ENCODE results near the gene OR52N5. TPM values are rescaled to one million over a fixed set of nuclear protein-coding genes. Genes with fewer than 3 reads are reported as not detected.
A peak's percentile ranks its signal among the peaks of the same experiment; 100 is the strongest.

OR52N5 gene
- total and polyA plus RNA-seq, 4 experiments from 2014 or later: not detected

- Histone ChIP-seq H3K36me3 (ENCODE audit: insufficient read depth, low read length) (no peaks in the 10 kb centered on the region), H3K4me3 (ENCODE audit: low read length in 2 of 2) (no peak overlapping the region), H3K4me1 (ENCODE audit: insufficient read depth, low read length) (no peaks in the 10 kb centered on the region), H3K27ac (ENCODE audit: low read depth, low read length) (no peak overlapping the region), H3K27me3 (ENCODE audit: insufficient read depth, low read length) (no peaks in the 10 kb centered on the region), H3K9me3 (ENCODE audit: control insufficient read depth in 1 of 2, low read length in 2 of 2) (no peaks in the 10 kb centered on the region)
- H3K9me3 Mint-ChIP-seq: peaks cover 0 to 5% (median 1%) of the 10 kb centered on the region in 8 donors
- intact Hi-C loops (cut with micrococcal nuclease): no loop called here
- H3K27ac Mint-ChIP-seq: no peak overlapping the region
- H3K4me3 Mint-ChIP-seq: no peak overlapping the region
- no peak for DNase-seq
- peaks cover 1 to 2% of the 10 kb centered on the region in 2 donors for H3K36me3 Mint-ChIP-seq
- H3K27me3 Mint-ChIP-seq: peaks cover 1 to 2% of the 10 kb centered on the region in 2 donors
- H3K4me1 Mint-ChIP-seq: no peaks in the 10 kb centered on the region
- ChIA-PET POLR2A (ENCODE audit: partially characterized antibody) (no interaction called here), CTCF (ENCODE audit: partially characterized antibody) (no interaction called here)
Measured at GRCh38 chr11:5749836-5750235, 33.3 kb downstream of the OR52N5 start.

GRCh38 chr11:5746614-5747013, 36.5 kb downstream of the OR52N5 start:
- no peak overlapping the region for H3K4me3 ChIP-seq (ENCODE audit: low read length in 2 of 2)
- intact Hi-C loops (cut with micrococcal nuclease): no loop called here
- H3K4me1 Mint-ChIP-seq: no peaks in the 10 kb centered on the region
- POLR2A ChIA-PET (ENCODE audit: partially characterized antibody): no interaction called here
- H3K9me3 Mint-ChIP-seq: peaks cover 0 to 30% (median 18%) of the 10 kb centered on the region in 8 donors
- peaks cover 0 to 6% of the 10 kb centered on the region in 2 donors for H3K27me3 Mint-ChIP-seq
- H3K27me3 ChIP-seq (ENCODE audit: insufficient read depth, low read length): no peaks in the 10 kb centered on the region
- H3K36me3 ChIP-seq (ENCODE audit: insufficient read depth, low read length): no peaks in the 10 kb centered on the region
- H3K36me3 Mint-ChIP-seq: peaks cover 7 to 15% of the 10 kb centered on the region in 2 donors
- H3K4me3 Mint-ChIP-seq: no peak overlapping the region
- H3K27ac ChIP-seq (ENCODE audit: low read depth, low read length): no peak overlapping the region
- CTCF ChIA-PET (ENCODE audit: partially characterized antibody): no interaction called here
- H3K27ac Mint-ChIP-seq: no peak overlapping the region
- no peaks in the 10 kb centered on the region for H3K4me1 ChIP-seq (ENCODE audit: insufficient read depth, low read length)
- H3K9me3 ChIP-seq (ENCODE audit: control insufficient read depth in 1 of 2, low read length in 2 of 2): peaks cover 0 to 5% of the 10 kb centered on the region in 2 donors
- no peak for DNase-seq

- Histone ChIP-seq H3K9me3 (ENCODE audit: control insufficient read depth in 1 of 2, low read length in 2 of 2) (peaks cover 0 to 5% of the 10 kb centered on the region in 2 donors), H3K36me3 (ENCODE audit: insufficient read depth, low read length) (no peaks in the 10 kb centered on the region), H3K4me1 (ENCODE audit: insufficient read depth, low read length) (no peaks in the 10 kb centered on the region), H3K4me3 (ENCODE audit: low read length in 2 of 2) (no peak overlapping the region), H3K27ac (ENCODE audit: low read depth, low read length) (no peak overlapping the region), H3K27me3 (ENCODE audit: insufficient read depth, low read length) (no peaks in the 10 kb centered on the region)
- Mint-ChIP-seq H3K27ac (no peak overlapping the region), H3K4me1 (no peaks in the 10 kb centered on the region), H3K27me3 (peaks cover 2% of the 10 kb centered on the region in 2 donors), H3K9me3 (peaks cover 0 to 36% (median 25%) of the 10 kb centered on the region in 8 donors), H3K36me3 (peaks cover 24 to 32% of the 10 kb centered on the region in 2 donors), H3K4me3 (no peak overlapping the region)
- ChIA-PET POLR2A (ENCODE audit: partially characterized antibody) (no interaction called here), CTCF (ENCODE audit: partially characterized antibody) (interaction anchor here (1.2 kb wide), 1 partner anchor 53 kb away, joined by 4 read pairs; the partner anchor contains the start of gene TRIM5)
- intact Hi-C loops (cut with micrococcal nuclease): no loop called here
- DNase-seq: no peak
Measured at GRCh38 chr11:5738431-5738830, 44.7 kb downstream of the OR52N5 start.

- Histone ChIP-seq H3K4me1 (ENCODE audit: insufficient read depth, low read length) (no peaks in the 10 kb centered on the region), H3K27me3 (ENCODE audit: insufficient read depth, low read length) (no peaks in the 10 kb centered on the region), H3K9me3 (ENCODE audit: control insufficient read depth in 1 of 2, low read length in 2 of 2) (peaks cover 0 to 5% of the 10 kb centered on the region in 2 donors), H3K4me3 (ENCODE audit: low read length in 2 of 2) (no peak overlapping the region), H3K36me3 (ENCODE audit: insufficient read depth, low read length) (no peaks in the 10 kb centered on the region), H3K27ac (ENCODE audit: low read depth, low read length) (no peak overlapping the region)
- H3K36me3 Mint-ChIP-seq: peaks cover 22 to 26% of the 10 kb centered on the region in 2 donors
- CTCF ChIA-PET (ENCODE audit: partially characterized antibody): interaction anchor here (0.7 to 1.2 kb wide), 2 partner anchors 10 to 53 kb away, joined by 3 to 4 read pairs; partner anchors contain the start of gene TRIM5
- no peak overlapping the region for H3K4me3 Mint-ChIP-seq
- POLR2A ChIA-PET (ENCODE audit: partially characterized antibody): no interaction called here
- H3K27ac Mint-ChIP-seq: peak overlapping the region in 1 of 7 donors; percentile 38
- DNase-seq: no peak
- H3K9me3 Mint-ChIP-seq: peaks cover 0 to 33% (median 23%) of the 10 kb centered on the region in 8 donors
- peaks cover 2% of the 10 kb centered on the region in 2 donors for H3K27me3 Mint-ChIP-seq
- no peaks in the 10 kb centered on the region for H3K4me1 Mint-ChIP-seq
- intact Hi-C loops (cut with micrococcal nuclease): no loop called here
Measured at GRCh38 chr11:5737670-5738392, 45.3 kb downstream of the OR52N5 start.

GRCh38 chr11:5737091-5737490, 46.1 kb downstream of the OR52N5 start:
- Histone ChIP-seq H3K4me3 (ENCODE audit: low read length in 2 of 2) (no peak overlapping the region), H3K9me3 (ENCODE audit: control insufficient read depth in 1 of 2, low read length in 2 of 2) (peaks cover 0 to under 1% of the 10 kb centered on the region in 2 donors), H3K27me3 (ENCODE audit: insufficient read depth, low read length) (no peaks in the 10 kb centered on the region), H3K36me3 (ENCODE audit: insufficient read depth, low read length) (no peaks in the 10 kb centered on the region), H3K4me1 (ENCODE audit: insufficient read depth, low read length) (no peaks in the 10 kb centered on the region), H3K27ac (ENCODE audit: low read depth, low read length) (no peak overlapping the region)
- Mint-ChIP-seq H3K9me3 (peaks cover 0 to 26% (median 16%) of the 10 kb centered on the region in 8 donors), H3K4me3 (no peak overlapping the region), H3K27ac (no peak overlapping the region), H3K4me1 (no peaks in the 10 kb centered on the region), H3K27me3 (peaks cover 0 to 2% of the 10 kb centered on the region in 2 donors), H3K36me3 (peaks cover 19 to 21% of the 10 kb centered on the region in 2 donors)
- no peak for DNase-seq
- POLR2A ChIA-PET (ENCODE audit: partially characterized antibody): no interaction called here
- intact Hi-C loops (cut with micrococcal nuclease): no loop called here
- CTCF ChIA-PET (ENCODE audit: partially characterized antibody): interaction anchor here (0.7 kb wide), 1 partner anchor 9 kb away, joined by 3 read pairs; no protein-coding TSS in a partner anchor

- Mint-ChIP-seq H3K9me3 (peaks cover 0 to 19% (median 9%) of the 10 kb centered on the region in 8 donors), H3K27ac (no peak within 1 kb of the TSS)
- intact Hi-C loops (cut with micrococcal nuclease): no loop called here
Measured at GRCh38 chr11:5736396-5736795, 46.8 kb downstream of the OR52N5 start, which contains the start of gene OR56B1. Gene OR56B1, plus strand, starts transcription at chr11:5736448. Its CDS starts 69 bp downstream, at chr11:5736517.

GRCh38 chr11:5727691-5728090, 55.5 kb downstream of the OR52N5 start:
- H3K9me3 Mint-ChIP-seq: peaks cover 0 to 3% (median 0%) of the 10 kb centered on the region in 8 donors

More at GRCh38 chr11:5736396-5736795, 46.8 kb downstream of the OR52N5 start, which contains the start of gene OR56B1:
- Histone ChIP-seq H3K27ac (ENCODE audit: low read depth, low read length) (no peak within 1 kb of the TSS), H3K36me3 (ENCODE audit: insufficient read depth, low read length) (no peaks in the 10 kb centered on the region), H3K9me3 (ENCODE audit: control insufficient read depth in 1 of 2, low read length in 2 of 2) (no peaks in the 10 kb centered on the region), H3K4me1 (ENCODE audit: insufficient read depth, low read length) (no peaks in the 10 kb centered on the region), H3K27me3 (ENCODE audit: insufficient read depth, low read length) (no peaks in the 10 kb centered on the region), H3K4me3 (ENCODE audit: low read length in 2 of 2) (no peak within 1 kb of the TSS)
- H3K4me3 Mint-ChIP-seq: no peak within 1 kb of the TSS
- H3K4me1 Mint-ChIP-seq: no peaks in the 10 kb centered on the region
- no peak for DNase-seq
- H3K27me3 Mint-ChIP-seq: peaks cover 0 to 2% of the 10 kb centered on the region in 2 donors
- CTCF ChIA-PET (ENCODE audit: partially characterized antibody): no interaction called here
- POLR2A ChIA-PET (ENCODE audit: partially characterized antibody): no interaction called here
- H3K36me3 Mint-ChIP-seq: peaks cover 17% of the 10 kb centered on the region in 2 donors

More at GRCh38 chr11:5727691-5728090, 55.5 kb downstream of the OR52N5 start:
- Mint-ChIP-seq H3K4me3 (no peak overlapping the region), H3K36me3 (peaks cover 0 to 9% of the 10 kb centered on the region in 2 donors), H3K27me3 (no peaks in the 10 kb centered on the region), H3K4me1 (no peaks in the 10 kb centered on the region), H3K27ac (no peak overlapping the region)
- CTCF ChIA-PET (ENCODE audit: partially characterized antibody): interaction anchor here (0.7 to 1.2 kb wide), 2 partner anchors 9 to 10 kb away, joined by 3 read pairs; no protein-coding TSS in a partner anchor
- Histone ChIP-seq H3K36me3 (ENCODE audit: insufficient read depth, low read length) (no peaks in the 10 kb centered on the region), H3K9me3 (ENCODE audit: control insufficient read depth in 1 of 2, low read length in 2 of 2) (no peaks in the 10 kb centered on the region), H3K4me3 (ENCODE audit: low read length in 2 of 2) (no peak overlapping the region), H3K4me1 (ENCODE audit: insufficient read depth, low read length) (no peaks in the 10 kb centered on the region), H3K27me3 (ENCODE audit: insufficient read depth, low read length) (no peaks in the 10 kb centered on the region), H3K27ac (ENCODE audit: low read depth, low read length) (no peak overlapping the region)
- intact Hi-C loops (cut with micrococcal nuclease): no loop called here
- DNase-seq: no peak
- POLR2A ChIA-PET (ENCODE audit: partially characterized antibody): interaction anchor here (0.7 kb wide), 1 partner anchor 14 kb away, joined by 3 read pairs; no protein-coding TSS in a partner anchor

All from CD4-positive, alpha-beta memory T cell (primary cell).